ENCODE measurements around the gene FBLL1.
"Not testable (repeated sequence)": the region's sequence is repeated elsewhere in the genome, so short reads cannot be mapped to it uniquely, and the experiment has no call there.

The FBLL1 gene

GRCh38 chr5:168553377-168554130 is 24.4 kb downstream of the FBLL1 start:
- no peak for DNase-seq

- no peak for DNase-seq
These were observed 28.3 kb downstream of the FBLL1 start for GRCh38 chr5:168557389-168557788.

- DNase-seq, result no peak
These were observed 33.2 kb downstream of the FBLL1 start for GRCh38 chr5:168562279-168562678.

GRCh38 chr5:168563959-168564358 is 34.9 kb downstream of the FBLL1 start:
- DNase-seq, result no peak

GRCh38 chr5:168568738-168569137 is 39.6 kb downstream of the FBLL1 start:
- no peak for DNase-seq

GRCh38 chr5:168570490-168571328 is 41.6 kb downstream of the FBLL1 start:
- DNase-seq, result no peak

GRCh38 chr5:168573663-168574062 is 44.6 kb downstream of the FBLL1 start:
- not testable (repeated sequence) for DNase-seq

GRCh38 chr5:168574156-168574555 is 45.1 kb downstream of the FBLL1 start:
- not testable (repeated sequence) for DNase-seq

GRCh38 chr5:168575391-168576372 is 46.6 kb downstream of the FBLL1 start:
- DNase-seq, result peak; percentile 27

- peak; percentile 23 for DNase-seq
These were observed 48.9 kb downstream of the FBLL1 start for GRCh38 chr5:168578006-168578405.

- DNase-seq, result peak; percentile 96
These were observed 49.7 kb downstream of the FBLL1 start, which contains the start of gene PANK3 for GRCh38 chr5:168578538-168579487. Gene PANK3 (minus strand): TSS chr5:168579368. CDS start chr5:168579283, 85 bp downstream.

- peak; percentile 100 for DNase-seq
These were observed 50.6 kb downstream of the FBLL1 start for GRCh38 chr5:168579488-168580226.

- DNase-seq, result peak; percentile 56
These were observed 51.1 kb downstream of the FBLL1 start for GRCh38 chr5:168580227-168580508.
